RWPE2 (cell line): Measurements from ENCODE around the gene RSPO4.

ENCODE experiments used
- ATAC-seq: fragments of 200-7000 bp; cut with Tn5 transposase; 3 replicates; pipeline ENCODE4 v1.9.1; 2021; ENCODE audit warnings: low read depth
- DNase-seq: peaks from one replicate; pipeline ENCODE4 v3.0.0-alpha.2; 2020; ENCODE audit warnings: low spot score
- H3K27ac ChIP-seq: fragments of 450-650 bp; 2 replicates; pipeline ENCODE4 v1.5.1; 2017; ENCODE audit warnings: mild to moderate bottlenecking; ENCODE audit not compliant: poor library complexity, severe bottlenecking
- H3K27me3 ChIP-seq: fragments of 250-450 bp; sonication (Bioruptor Pico); 2 replicates; pipeline ENCODE4 v1.5.1; 2021; ENCODE audit warnings: mild to moderate bottlenecking, moderate library complexity; ENCODE audit not compliant: insufficient read depth, poor library complexity, severe bottlenecking
- H3K36me3 ChIP-seq: fragments of 250-450 bp; sonication (Bioruptor Pico); 2 replicates; pipeline ENCODE4 v1.5.1; 2020; ENCODE audit warnings: low read depth, mild to moderate bottlenecking, moderate library complexity
- H3K4me1 ChIP-seq: fragments of 250-450 bp; sonication (Bioruptor Pico); 2 replicates; pipeline ENCODE4 v1.5.1; 2021; ENCODE audit warnings: mild to moderate bottlenecking, moderate library complexity; ENCODE audit not compliant: insufficient read depth, poor library complexity, severe bottlenecking
- H3K4me3 ChIP-seq: fragments of 250-450 bp; sonication (Bioruptor Pico); 2 replicates; pipeline ENCODE4 v1.5.1; 2021; ENCODE audit warnings: mild to moderate bottlenecking, moderate library complexity; ENCODE audit not compliant: severe bottlenecking
- H3K9me3 ChIP-seq: fragments of 250-450 bp; sonication (Bioruptor Pico); 2 replicates; pipeline ENCODE4 v1.5.1; 2021; ENCODE audit warnings: mild to moderate bottlenecking, moderate library complexity; ENCODE audit not compliant: severe bottlenecking
- TF ChIP-seq, protein P1 (sequence below): fragments of 450-650 bp; IDR thresholded peaks from one replicate; pipeline ENCODE4 v1.5.1; 2017; ENCODE audit warnings: mild to moderate bottlenecking, moderate library complexity; ENCODE audit not compliant: poor library complexity, severe bottlenecking

RSPO4 gene

DNA sequence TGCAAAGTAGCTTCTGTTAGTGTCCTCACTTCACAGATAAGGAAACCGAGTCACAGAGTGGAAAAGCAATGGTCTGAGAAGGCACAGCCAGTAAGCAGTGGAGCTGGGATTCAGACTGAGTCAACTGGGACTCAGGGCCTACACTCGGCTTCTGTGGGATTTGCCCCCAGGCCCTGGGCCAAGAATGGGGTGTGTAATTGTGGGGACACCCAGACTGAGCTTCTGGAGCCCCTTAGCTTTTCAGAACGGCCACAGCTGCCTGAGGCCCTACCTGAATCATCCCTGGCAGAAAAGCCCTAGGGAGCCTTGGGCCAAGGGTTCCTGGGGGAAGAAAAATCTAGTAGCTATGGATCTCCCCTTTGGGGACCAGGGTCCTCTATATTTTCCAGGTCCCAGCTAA is 92.5 kb downstream of the RSPO4 start:
- Histone ChIP-seq H3K36me3 (no peaks in the 10 kb centered on the region), H3K9me3 (no peaks in the 10 kb centered on the region), H3K27ac (no peak overlapping the region), H3K4me3 (no peak overlapping the region), H3K27me3 (no peaks in the 10 kb centered on the region), H3K4me1 (no peaks in the 10 kb centered on the region)
- ATAC-seq: no peak
- TF ChIP-seq, protein P1, sequence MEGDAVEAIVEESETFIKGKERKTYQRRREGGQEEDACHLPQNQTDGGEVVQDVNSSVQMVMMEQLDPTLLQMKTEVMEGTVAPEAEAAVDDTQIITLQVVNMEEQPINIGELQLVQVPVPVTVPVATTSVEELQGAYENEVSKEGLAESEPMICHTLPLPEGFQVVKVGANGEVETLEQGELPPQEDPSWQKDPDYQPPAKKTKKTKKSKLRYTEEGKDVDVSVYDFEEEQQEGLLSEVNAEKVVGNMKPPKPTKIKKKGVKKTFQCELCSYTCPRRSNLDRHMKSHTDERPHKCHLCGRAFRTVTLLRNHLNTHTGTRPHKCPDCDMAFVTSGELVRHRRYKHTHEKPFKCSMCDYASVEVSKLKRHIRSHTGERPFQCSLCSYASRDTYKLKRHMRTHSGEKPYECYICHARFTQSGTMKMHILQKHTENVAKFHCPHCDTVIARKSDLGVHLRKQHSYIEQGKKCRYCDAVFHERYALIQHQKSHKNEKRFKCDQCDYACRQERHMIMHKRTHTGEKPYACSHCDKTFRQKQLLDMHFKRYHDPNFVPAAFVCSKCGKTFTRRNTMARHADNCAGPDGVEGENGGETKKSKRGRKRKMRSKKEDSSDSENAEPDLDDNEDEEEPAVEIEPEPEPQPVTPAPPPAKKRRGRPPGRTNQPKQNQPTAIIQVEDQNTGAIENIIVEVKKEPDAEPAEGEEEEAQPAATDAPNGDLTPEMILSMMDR: no peak
- no peak for DNase-seq
